ENCODE results near the gene PSMG4.
"Not testable (repeated sequence)": the region's sequence is repeated elsewhere in the genome, so short reads cannot be mapped to it uniquely, and the experiment has no call there.

Gene PSMG4

GRCh38 chr6:3237761-3238662 lies 20.7 kb upstream of the PSMG4 start:
- H3K27me3 ChIP-seq (ENCODE audit: control insufficient read depth, insufficient read depth, low read length): no peaks in the 10 kb centered on the region
- H3K4me1 ChIP-seq: no peaks in the 10 kb centered on the region

GRCh38 chr6:3239110-3239830 lies 19.5 kb upstream of the PSMG4 start:
- no peak overlapping the region for H3K27ac ChIP-seq
- H3K4me1 ChIP-seq: no peaks in the 10 kb centered on the region
- TF ChIP-seq CTCF (IDR thresholded peaks at IDR 0.05): no peak
- H3K27me3 ChIP-seq (ENCODE audit: control insufficient read depth, insufficient read depth, low read length): no peaks in the 10 kb centered on the region
- H3K9me3 ChIP-seq (ENCODE audit: control insufficient read depth, low read length): no peaks in the 10 kb centered on the region
- H3K9ac ChIP-seq: no peak overlapping the region
- no peaks in the 10 kb centered on the region for H3K36me3 ChIP-seq (ENCODE audit: control insufficient read depth, insufficient read depth, low read length)
- H3K4me3 ChIP-seq (ENCODE audit: low read depth, low read length): no peak overlapping the region
- no peaks in the 10 kb centered on the region for H3K79me2 ChIP-seq
- H3K4me2 ChIP-seq (ENCODE audit: low read length): no peak overlapping the region
- no peak overlapping the region for H2AFZ ChIP-seq

More at GRCh38 chr6:3237761-3238662, 20.7 kb upstream of the PSMG4 start:
- Histone ChIP-seq H3K36me3 (ENCODE audit: control insufficient read depth, insufficient read depth, low read length) (no peaks in the 10 kb centered on the region), H3K4me2 (ENCODE audit: low read length) (no peak overlapping the region), H3K79me2 (no peaks in the 10 kb centered on the region), H3K27ac (no peak overlapping the region), H3K9ac (no peak overlapping the region), H3K4me3 (ENCODE audit: low read depth, low read length) (no peak overlapping the region), H2AFZ (no peak overlapping the region), H3K9me3 (ENCODE audit: control insufficient read depth, low read length) (no peaks in the 10 kb centered on the region)
- TF ChIP-seq CTCF (IDR thresholded peaks at IDR 0.05): no peak

GRCh38 chr6:3240595-3240994 lies 18.2 kb upstream of the PSMG4 start:
- H3K27me3 ChIP-seq (ENCODE audit: control insufficient read depth, insufficient read depth, low read length): no peaks in the 10 kb centered on the region

GRCh38 chr6:3241745-3242144 lies 17.0 kb upstream of the PSMG4 start:
- not testable (repeated sequence) for H3K4me3 ChIP-seq (ENCODE audit: low read depth, low read length); H3K9ac ChIP-seq; H3K79me2 ChIP-seq; H3K4me2 ChIP-seq (ENCODE audit: low read length); H3K4me1 ChIP-seq; H3K9me3 ChIP-seq (ENCODE audit: control insufficient read depth, low read length); H3K27ac ChIP-seq; H3K27me3 ChIP-seq (ENCODE audit: control insufficient read depth, insufficient read depth, low read length); H2AFZ ChIP-seq; H3K36me3 ChIP-seq (ENCODE audit: control insufficient read depth, insufficient read depth, low read length)

More at GRCh38 chr6:3240595-3240994, 18.2 kb upstream of the PSMG4 start:
- H3K4me1 ChIP-seq: no peaks in the 10 kb centered on the region
- H2AFZ ChIP-seq: no peak overlapping the region
- no peaks in the 10 kb centered on the region for H3K79me2 ChIP-seq
- no peak overlapping the region for H3K4me2 ChIP-seq (ENCODE audit: low read length)
- no peak overlapping the region for H3K27ac ChIP-seq
- no peak overlapping the region for H3K4me3 ChIP-seq (ENCODE audit: low read depth, low read length)
- no peak overlapping the region for H3K9ac ChIP-seq
- no peak for TF ChIP-seq CTCF (IDR thresholded peaks at IDR 0.05)
- no peaks in the 10 kb centered on the region for H3K9me3 ChIP-seq (ENCODE audit: control insufficient read depth, low read length)
- H3K36me3 ChIP-seq (ENCODE audit: control insufficient read depth, insufficient read depth, low read length): no peaks in the 10 kb centered on the region

- H3K9me3 ChIP-seq (ENCODE audit: control insufficient read depth, low read length): no peaks in the 10 kb centered on the region
- no peaks in the 10 kb centered on the region for H3K27me3 ChIP-seq (ENCODE audit: control insufficient read depth, insufficient read depth, low read length)
- H3K27ac ChIP-seq: no peak overlapping the region
- TF ChIP-seq CTCF (IDR thresholded peaks at IDR 0.05): no peak
- no peaks in the 10 kb centered on the region for H3K79me2 ChIP-seq
- H3K4me2 ChIP-seq (ENCODE audit: low read length): no peak overlapping the region
- H3K36me3 ChIP-seq (ENCODE audit: control insufficient read depth, insufficient read depth, low read length): no peaks in the 10 kb centered on the region
- no peak overlapping the region for H3K4me3 ChIP-seq (ENCODE audit: low read depth, low read length)
- H3K4me1 ChIP-seq: no peaks in the 10 kb centered on the region
- H3K9ac ChIP-seq: no peak overlapping the region
- no peak overlapping the region for H2AFZ ChIP-seq
Observed at GRCh38 chr6:3242768-3243167, 16.0 kb upstream of the PSMG4 start.

Data from parathyroid adenoma (tissue), 2 donors.